H1 (cell line): Measurements from ENCODE around the gene LPCAT1. TPM values are rescaled to one million over a fixed set of nuclear protein-coding genes. Genes with fewer than 3 reads are reported as not detected.

Source experiments
- CTCF ChIA-PET: fragments of 300-600 bp; sonication (Branson Sonifier 250); formaldehyde crosslinking; loops from one replicate; lab custom pipeline; 2021; ENCODE audit not compliant: partially characterized antibody; lab: Charles Lee
- POLR2A ChIA-PET: fragments of 300-600 bp; sonication (Branson Sonifier 250); formaldehyde crosslinking; loops from one replicate; lab custom pipeline; 2021; ENCODE audit warnings: inconsistent platforms; ENCODE audit not compliant: partially characterized antibody; lab: Charles Lee
- DNase-seq, 2 experiments: peaks; one replicate each; pipeline versions ENCODE4 v3.0.0 to v3.0.0-alpha.2; 2010 to 2022; ENCODE audit warnings: low spot score in 2 of 2, low read depth in 1 of 2, mixed read lengths in 1 of 2
- FAIRE-seq: peaks from 2 replicates; lab custom pipeline; 2011; peaks lifted over from hg19 to GRCh38; lab: Jason Lieb, UNC
- H2AFZ ChIP-seq: 2 replicates; pipeline ENCODE4 v1.8.1; 2012; ENCODE audit warnings: low read length, inconsistent platforms
- H2AK5ac ChIP-seq: 2 replicates; pipeline ENCODE4 v1.6.1; 2013; ENCODE audit warnings: low read depth, low read length
- H2BK120ac ChIP-seq: replicated peaks from 2 replicates; pipeline ENCODE3; 2013; ENCODE audit warnings: low read depth, low read length, inconsistent platforms
- H2BK12ac ChIP-seq: 2 replicates; pipeline ENCODE4 v1.6.1; 2013; ENCODE audit warnings: low read depth, low read length
- H2BK15ac ChIP-seq: 2 replicates; pipeline ENCODE4 v1.6.1; 2013; ENCODE audit warnings: low read length
- H2BK20ac ChIP-seq: 2 replicates; pipeline ENCODE4 v1.6.1; 2013; ENCODE audit warnings: low read length
- H2BK5ac ChIP-seq: 2 replicates; pipeline ENCODE4 v1.6.1; 2013; ENCODE audit warnings: low read depth, low read length
- H3K14ac ChIP-seq: 2 replicates; pipeline ENCODE4 v1.6.1; 2013; ENCODE audit warnings: inconsistent platforms; ENCODE audit not compliant: insufficient read length
- H3K18ac ChIP-seq: 2 replicates; pipeline ENCODE4 v1.6.1; 2013; ENCODE audit warnings: low read length; ENCODE audit errors: extremely low read depth
- H3K23ac ChIP-seq: 2 replicates; pipeline ENCODE4 v1.6.1; 2013; ENCODE audit warnings: inconsistent platforms; ENCODE audit not compliant: insufficient read length
- H3K23me2 ChIP-seq: 2 replicates; pipeline ENCODE4 v1.6.1; 2013; ENCODE audit warnings: low read depth, low read length
- H3K27ac ChIP-seq: 2 replicates; pipeline ENCODE4 v1.6.1; 2011; ENCODE audit warnings: low read depth, low read length, inconsistent platforms
- H3K27me3 ChIP-seq, 4 experiments: replicated peaks in 1 of 4; 1 replicate in 1 of 4; 2 replicates in 3 of 4; pipeline versions ENCODE4 v1.6.1 to v1.8.1; 2011 to 2013; ENCODE audit warnings: low read length in 3 of 4, mild to moderate bottlenecking in 3 of 4, inconsistent platforms in 2 of 4, mixed read lengths in 2 of 4, moderate library complexity in 1 of 4; ENCODE audit not compliant: control insufficient read depth in 3 of 4, insufficient read depth in 3 of 4; ENCODE audit errors: extremely low read depth in 1 of 4
- H3K36me3 ChIP-seq, 4 experiments: 2 replicates each; pipeline versions ENCODE4 v1.6.1 to v1.8.1; 2011 to 2013; ENCODE audit warnings: mild to moderate bottlenecking in 4 of 4, low read length in 3 of 4, moderate library complexity in 2 of 4, control low read depth in 1 of 4, inconsistent platforms in 1 of 4; ENCODE audit not compliant: insufficient read depth in 4 of 4, control insufficient read depth in 2 of 4
- H3K4ac ChIP-seq: replicated peaks from 2 replicates; pipeline ENCODE3; 2013; ENCODE audit warnings: low read length, low read depth, mixed read lengths, inconsistent platforms; ENCODE audit not compliant: insufficient read length
- H3K4me1 ChIP-seq, 4 experiments: replicated peaks in 1 of 4; 1 replicate in 1 of 4; 2 replicates in 3 of 4; pipeline versions ENCODE4 v1.6.1 to v1.8.1; 2011 to 2013; ENCODE audit warnings: low read length in 3 of 4, inconsistent platforms in 2 of 4, mixed read lengths in 1 of 4; ENCODE audit not compliant: insufficient read depth in 4 of 4, control insufficient read depth in 3 of 4
- H3K4me2 ChIP-seq, 2 experiments: 2 replicates each; pipeline versions ENCODE4 v1.6.1 to v1.8.1; 2011 to 2013; ENCODE audit warnings: low read depth in 2 of 2, low read length in 2 of 2, control low read depth in 1 of 2, inconsistent platforms in 1 of 2, mild to moderate bottlenecking in 1 of 2; ENCODE audit not compliant: insufficient read depth in 1 of 2
- H3K4me3 ChIP-seq, 4 experiments: fragments of 200-600, 300-600 bp in 1 of 4; sonication (generic), shearing (Covaris generic), sonication (Bioruptor Twin) in 1 of 4; 2 replicates each; pipeline versions ENCODE4 v1.5.1 to v1.8.1; 2011 to 2016; ENCODE audit warnings: low read length in 4 of 4, low read depth in 3 of 4, control low read depth in 2 of 4, inconsistent platforms in 2 of 4, mild to moderate bottlenecking in 2 of 4, mixed read lengths in 1 of 4, moderate library complexity in 1 of 4; ENCODE audit not compliant: insufficient read depth in 2 of 4; ENCODE audit errors: extremely low read depth in 1 of 4
- H3K56ac ChIP-seq: replicated peaks from 2 replicates; pipeline ENCODE3; 2013; ENCODE audit warnings: low read depth, mild to moderate bottlenecking, mixed read lengths, low read length, inconsistent platforms; ENCODE audit not compliant: insufficient read length
- H3K79me1 ChIP-seq: 2 replicates; pipeline ENCODE4 v1.6.1; 2013; ENCODE audit warnings: low read depth, low read length, control low read depth
- H3K79me2 ChIP-seq, 2 experiments: 2 replicates each; pipeline versions ENCODE4 v1.6.1 to v1.8.1; 2012 to 2013; ENCODE audit warnings: low read length in 2 of 2, mild to moderate bottlenecking in 2 of 2, inconsistent platforms in 1 of 2; ENCODE audit not compliant: insufficient read depth in 2 of 2, control insufficient read depth in 1 of 2
- H3K9ac ChIP-seq, 4 experiments: replicated peaks in 1 of 4; 1 replicate in 1 of 4; 2 replicates in 3 of 4; pipeline versions ENCODE4 v1.6.1 to v1.8.1; 2011 to 2013; ENCODE audit warnings: low read depth in 3 of 4, low read length in 3 of 4, control low read depth in 2 of 4, mild to moderate bottlenecking in 2 of 4, moderate library complexity in 2 of 4, inconsistent platforms in 1 of 4; ENCODE audit errors: extremely low read depth in 1 of 4
- H3K9me3 ChIP-seq, 2 experiments: 2 replicates each; pipeline versions ENCODE4 v1.6.1 to v1.8.1; 2012 to 2013; ENCODE audit warnings: mild to moderate bottlenecking in 2 of 2, moderate library complexity in 2 of 2, control low read depth in 1 of 2, inconsistent platforms in 1 of 2, low read depth in 1 of 2, low read length in 1 of 2, mixed read lengths in 1 of 2; ENCODE audit not compliant: insufficient read depth in 2 of 2
- H4K20me1 ChIP-seq, 2 experiments: replicated peaks in 1 of 2; 2 replicates each; pipeline versions ENCODE3 to v1.8.1; 2011 to 2013; ENCODE audit warnings: inconsistent platforms in 2 of 2, low read length in 2 of 2, mild to moderate bottlenecking in 1 of 2; ENCODE audit not compliant: insufficient read depth in 2 of 2, control insufficient read depth in 1 of 2
- H4K5ac ChIP-seq: 2 replicates; pipeline ENCODE4 v1.6.1; 2013; ENCODE audit warnings: low read length, low read depth, mixed read lengths, inconsistent platforms; ENCODE audit not compliant: insufficient read length
- H4K8ac ChIP-seq: 2 replicates; pipeline ENCODE4 v1.8.0; 2013; ENCODE audit warnings: mild to moderate bottlenecking, moderate library complexity, low read length, inconsistent platforms; ENCODE audit not compliant: insufficient read depth; ENCODE audit errors: extremely low read depth
- H4K91ac ChIP-seq: replicated peaks from 2 replicates; pipeline ENCODE3; 2013; ENCODE audit warnings: low read length, mixed read lengths, inconsistent platforms; ENCODE audit not compliant: insufficient read length
- HDAC6 ChIP-seq: IDR thresholded peaks from one replicate; pipeline ENCODE4 v1.7.1; 2012; ENCODE audit warnings: low read depth, mild to moderate bottlenecking, inconsistent platforms, low read length, moderate library complexity
- KDM5A ChIP-seq: fragments of 200-600 bp; IDR thresholded peaks from 2 replicates; pipeline ENCODE4 v1.7.1; 2012; ENCODE audit warnings: mild to moderate bottlenecking, low read length, inconsistent platforms, mixed read lengths
- SRF ChIP-seq: IDR thresholded peaks from 2 replicates; pipeline ENCODE4 v1.6.1; 2011; ENCODE audit warnings: mild to moderate bottlenecking, low read depth, low read length, moderate library complexity
- SUZ12 ChIP-seq: fragments of 200-600 bp; sonication (generic); IDR thresholded peaks from 2 replicates; pipeline ENCODE4 v1.6.1; 2012; ENCODE audit warnings: mild to moderate bottlenecking, inconsistent platforms, low read length, moderate library complexity, mixed read lengths
- TAF7 ChIP-seq: optimal IDR thresholded peaks from 2 replicates; pipeline ENCODE3; 2011; ENCODE audit warnings: low read depth, mild to moderate bottlenecking, inconsistent platforms, low read length, moderate library complexity, borderline replicate concordance
- TCF12 ChIP-seq: IDR thresholded peaks from 2 replicates; pipeline ENCODE4 v1.6.1; 2011; ENCODE audit warnings: low read depth, mild to moderate bottlenecking, low read length
- WGBS, 2 experiments: shearing (Covaris generic) in 1 of 2; methylation state at CpG; one replicate each; pipeline versions ENCODE4 v1.1.6 to v1.1.7; 2013 to 2015; ENCODE audit warnings: low lambda C conversion rate in 2 of 2, mixed read lengths in 2 of 2, inconsistent platforms in 1 of 2, low coverage in 1 of 2, missing lambda C conversion rate in 1 of 2; ENCODE audit not compliant: insufficient replicate concordance in 2 of 2, insufficient coverage in 1 of 2, insufficient read length in 1 of 2; ENCODE audit errors: extremely low coverage in 1 of 2, missing lambda C conversion rate in 1 of 2; 5-methylcytosine and 5-hydroxymethylcytosine counted together
- polyA plus RNA-seq, 7 experiments: library from polyadenylated mRNA; depleted of rRNA in 3 of 7; stranded (reverse) in 5 of 7; unstranded in 2 of 7; fragments of >200 nt in 5 of 7; fragments of 200-250 nt in 2 of 7; gene quantifications; 1 replicate in 5 of 7; 2 replicates in 1 of 7; 4 replicates in 1 of 7; pipeline versions ENCODE4 v1.2.1 to v1.2.3, GENCODE V29; 2011 to 2013; ENCODE audit warnings: missing spikeins in 2 of 7, mixed read lengths in 2 of 7
- total RNA-seq: library from RNA; stranded (reverse); fragmentation: NEBNext Ultra II Directional; extraction: Animal tissue kit (Norgen Biotek cat#: 25700); gene quantifications from 2 replicates; pipeline ENCODE4 v1.2.1, GENCODE V29; 2021

Gene LPCAT1
- total and polyA plus RNA-seq, 2 of the 8 experiments (the other 6 are each of a cell fraction or from before 2014, with no cell fraction given): 107 to 260 TPM

GRCh38 chr5:1504617-1505016, 19.1 kb downstream of the LPCAT1 start:
- H3K9me3 ChIP-seq: no peaks in the 10 kb centered on the region
- H4K5ac ChIP-seq: no peak overlapping the region
- CTCF ChIA-PET: interaction anchor here (1.1 to 6.4 kb wide), 9 partner anchors 8 to 300 kb away, joined by 3 to 34 read pairs (median 12); no protein-coding TSS in a partner anchor
- H2BK120ac ChIP-seq: no peak overlapping the region
- H3K56ac ChIP-seq: no peak overlapping the region
- no peak overlapping the region for H2BK15ac ChIP-seq
- no peak overlapping the region for H3K18ac ChIP-seq
- peaks cover 49 to 100% of the 10 kb centered on the region in 2 experiments for H3K79me2 ChIP-seq
- peaks cover 2 to 26% (median 11%) of the 10 kb centered on the region in 4 experiments; a peak in 5 of 8 replicates for H3K36me3 ChIP-seq
- no peak overlapping the region for H3K27ac ChIP-seq
- TF ChIP-seq SUZ12 (no peak), SRF (no peak), TCF12 (no peak), HDAC6 (no peak), TAF7 (no peak), KDM5A (no peak)
- TF ChIP-seq, all 59 proteins: peak for 0
- peaks cover 37% of the 10 kb centered on the region for H3K79me1 ChIP-seq
- no peak overlapping the region; the same call in 1 of the 2 replicates for H2BK5ac ChIP-seq
- H4K8ac ChIP-seq: no peak overlapping the region
- H3K23ac ChIP-seq: no peak overlapping the region
- peaks cover 2 to 38% (median 27%) of the 10 kb centered on the region in 4 experiments for H3K4me1 ChIP-seq
- POLR2A ChIA-PET: interaction anchor here (0.6 to 3.5 kb wide), 3 partner anchors 10 to 159 kb away, joined by 5 to 39 read pairs (median 9); no protein-coding TSS in a partner anchor
- H3K4ac ChIP-seq: peak overlapping the region; percentile 84
- no peaks in the 10 kb centered on the region; the same call in 1 of the 2 replicates for H3K23me2 ChIP-seq
- H2BK12ac ChIP-seq: no peak overlapping the region
- no peaks in the 10 kb centered on the region for H3K27me3 ChIP-seq
- no peak overlapping the region for H3K9ac ChIP-seq
- peaks cover 52 to 76% of the 10 kb centered on the region in 2 experiments for H4K20me1 ChIP-seq
- H3K14ac ChIP-seq: no peak overlapping the region
- FAIRE-seq: no peak
- no peak overlapping the region for H3K4me3 ChIP-seq
- 78% methylated on average over 6 of the region's 12 CpGs; no CpG with 5 or more reads in 1 of the 2 experiments for WGBS, 2 experiments
- H2BK20ac ChIP-seq: no peak overlapping the region
- no peak overlapping the region for H4K91ac ChIP-seq
- H3K4me2 ChIP-seq: no peak overlapping the region
- no peak for DNase-seq
- no peak overlapping the region for H2AFZ ChIP-seq
- H2AK5ac ChIP-seq: no peak overlapping the region
